Endometrial microvascular endothelial cells (primary cell): ENCODE measurements around the gene IARS1. TPM values are rescaled to one million over a fixed set of nuclear protein-coding genes. Genes with fewer than 3 reads are reported as not detected.

ENCODE experiments used
- in situ Hi-C: cut with HindIII; loops from 2 replicates; pipeline ENCODE4 v1.10.0; 2017; ENCODE audit warnings: low sequenced_read_pairs, low pct_unique_long_range_greater_than_20kb; ENCODE audit errors: inconsistent ontology term
- total RNA-seq: library from RNA; depleted of rRNA; stranded (reverse); fragments of >200 nt; gene quantifications from one replicate; pipeline ENCODE4 v1.2.3, GENCODE V29; 2015; ENCODE audit errors: inconsistent ontology term

IARS1 gene
- total RNA-seq, result 170 TPM

- in situ Hi-C loops, result no loop called here
Measured at GRCh38 chr9:92293452-92294296, at the start of gene IARS1. IARS1 (minus strand) TSS chr9:92293697; CDS start chr9:92289419, 4,278 bp downstream.

DNA sequence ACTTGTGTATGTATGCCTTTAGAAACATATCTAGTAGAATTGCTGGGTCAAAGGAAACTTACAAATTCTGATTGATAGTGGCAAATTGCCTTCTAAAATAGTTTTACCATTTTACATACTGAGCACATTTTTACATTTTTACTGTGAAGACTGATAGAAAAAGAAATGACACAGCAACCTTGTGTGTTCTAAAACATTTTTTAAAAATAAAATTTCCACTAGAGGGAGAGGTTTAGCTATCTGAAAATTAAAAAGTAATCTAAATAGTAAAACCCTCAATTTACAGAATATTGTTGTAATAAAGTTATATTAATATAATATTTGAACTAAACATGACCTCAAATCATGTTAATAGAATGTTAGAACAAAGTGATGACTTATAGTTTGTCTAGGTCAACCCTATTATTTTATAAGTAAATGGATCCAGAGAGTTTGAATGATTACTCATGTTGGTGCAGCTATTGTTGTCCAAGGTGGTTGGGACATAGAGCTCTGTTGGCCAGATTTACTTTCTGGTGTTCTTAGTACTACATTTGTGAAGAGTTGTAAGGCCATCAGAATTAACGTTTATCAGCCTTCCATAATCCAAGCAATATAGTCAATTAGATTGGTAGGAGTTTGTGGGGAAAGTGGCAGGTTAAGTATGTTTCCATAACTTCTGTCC, 49.5 kb upstream of the IARS1 start:
- in situ Hi-C loops, result no loop called here

DNA sequence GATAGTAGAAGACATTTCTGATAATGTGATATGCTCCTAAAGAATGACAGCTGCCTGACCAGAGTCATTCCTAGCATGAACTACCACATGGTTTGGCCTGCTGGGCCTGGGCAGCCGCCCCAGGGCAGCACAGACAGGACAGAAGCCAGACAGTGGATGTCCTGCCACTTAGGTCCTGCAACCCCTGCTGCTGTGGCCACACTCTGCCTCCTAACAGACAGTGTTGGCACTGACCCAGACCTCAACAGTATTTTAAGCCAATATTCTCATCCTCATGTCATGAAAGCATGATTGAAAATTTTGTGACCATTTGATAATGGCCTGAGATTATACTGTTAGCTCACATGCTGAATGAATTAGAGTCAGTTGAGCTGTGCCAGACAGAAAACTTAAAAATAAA, 48.1 kb upstream of the IARS1 start:
- in situ Hi-C loops, result no loop called here

- in situ Hi-C loops, result no loop called here
Measured at GRCh38 chr9:92333282-92333634, 39.8 kb upstream of the IARS1 start.

DNA sequence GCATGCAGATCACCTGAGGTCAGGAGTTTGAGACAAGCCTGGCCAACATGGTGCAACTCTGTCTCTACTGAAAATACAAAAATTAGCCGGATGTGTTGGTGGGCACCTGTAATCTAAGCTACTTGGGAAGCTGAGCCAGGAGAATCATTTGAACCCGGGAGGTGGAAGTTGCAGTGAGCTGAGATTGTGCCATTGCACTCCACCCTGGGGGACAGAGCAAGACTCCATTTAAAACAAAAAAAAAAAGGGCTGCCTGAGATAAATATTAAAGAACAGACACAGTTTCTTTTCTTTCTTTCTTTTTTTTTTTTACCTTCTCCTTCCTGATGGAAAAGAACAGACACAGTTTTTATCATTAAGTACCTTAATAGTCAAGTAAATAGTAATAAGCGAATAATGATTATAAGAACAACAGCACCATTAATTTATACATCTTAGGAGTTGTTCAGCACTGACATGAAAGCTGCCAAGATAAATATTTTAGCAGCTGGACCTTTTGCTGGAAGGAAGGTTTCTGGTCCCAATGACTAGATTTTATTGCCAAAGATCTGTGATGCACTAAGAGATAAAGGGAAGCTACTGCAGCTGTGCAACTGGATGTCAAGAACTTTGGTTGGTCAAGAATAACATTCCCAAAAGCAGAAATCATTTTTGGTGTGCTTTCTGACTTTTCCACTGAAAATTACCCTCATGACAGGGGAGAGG, 39.2 kb upstream of the IARS1 start:
- in situ Hi-C loops, result no loop called here

DNA sequence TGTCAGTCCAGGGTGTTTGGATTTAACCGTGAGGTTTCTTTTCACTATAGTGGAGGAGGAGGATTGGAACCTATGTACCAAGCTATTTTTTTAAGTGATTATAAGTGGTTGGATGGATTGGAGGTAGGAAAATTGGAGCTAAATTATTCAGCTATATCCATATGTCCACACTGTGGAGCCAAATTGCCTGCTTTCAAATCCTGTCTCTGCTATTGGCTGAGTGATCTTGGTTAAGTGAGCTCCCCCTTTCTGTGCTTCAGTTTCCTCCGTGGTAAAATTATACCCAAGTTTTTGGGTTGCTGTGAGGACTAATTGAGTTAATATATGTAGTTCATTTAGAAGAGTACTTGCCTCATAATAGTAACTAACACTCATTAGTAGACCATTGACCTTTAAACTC, 34.7 kb upstream of the IARS1 start:
- in situ Hi-C loops, result no loop called here

DNA sequence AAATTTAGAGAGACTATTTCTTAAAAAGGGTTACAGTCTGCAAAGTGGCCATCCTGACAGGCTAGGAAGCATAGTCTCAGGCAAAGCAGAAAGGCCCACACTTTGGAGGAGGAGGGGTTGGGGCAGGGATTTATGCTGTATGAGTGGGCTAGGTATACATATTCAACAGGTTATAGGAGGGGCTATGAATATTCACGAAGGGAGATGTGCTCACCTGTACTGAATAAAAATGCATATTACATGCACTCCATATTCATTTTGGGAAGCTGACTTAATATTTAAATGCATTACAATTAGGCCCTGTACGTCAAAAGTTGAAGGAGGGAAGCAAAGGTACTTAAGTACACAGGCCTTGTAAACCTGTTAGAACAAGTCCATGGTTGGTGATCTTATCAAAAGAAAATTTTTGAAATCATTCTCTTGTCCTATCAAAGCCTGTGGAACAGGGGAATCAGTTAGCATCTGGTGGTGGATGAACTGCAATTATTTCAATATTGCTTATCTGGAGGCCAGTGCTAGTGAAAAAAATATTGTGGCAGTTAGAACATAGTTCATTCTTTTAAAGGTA, 33.9 kb upstream of the IARS1 start:
- in situ Hi-C loops, result no loop called here

GRCh38 chr9:92325991-92326500, 32.5 kb upstream of the IARS1 start:
- in situ Hi-C loops, result no loop called here

DNA sequence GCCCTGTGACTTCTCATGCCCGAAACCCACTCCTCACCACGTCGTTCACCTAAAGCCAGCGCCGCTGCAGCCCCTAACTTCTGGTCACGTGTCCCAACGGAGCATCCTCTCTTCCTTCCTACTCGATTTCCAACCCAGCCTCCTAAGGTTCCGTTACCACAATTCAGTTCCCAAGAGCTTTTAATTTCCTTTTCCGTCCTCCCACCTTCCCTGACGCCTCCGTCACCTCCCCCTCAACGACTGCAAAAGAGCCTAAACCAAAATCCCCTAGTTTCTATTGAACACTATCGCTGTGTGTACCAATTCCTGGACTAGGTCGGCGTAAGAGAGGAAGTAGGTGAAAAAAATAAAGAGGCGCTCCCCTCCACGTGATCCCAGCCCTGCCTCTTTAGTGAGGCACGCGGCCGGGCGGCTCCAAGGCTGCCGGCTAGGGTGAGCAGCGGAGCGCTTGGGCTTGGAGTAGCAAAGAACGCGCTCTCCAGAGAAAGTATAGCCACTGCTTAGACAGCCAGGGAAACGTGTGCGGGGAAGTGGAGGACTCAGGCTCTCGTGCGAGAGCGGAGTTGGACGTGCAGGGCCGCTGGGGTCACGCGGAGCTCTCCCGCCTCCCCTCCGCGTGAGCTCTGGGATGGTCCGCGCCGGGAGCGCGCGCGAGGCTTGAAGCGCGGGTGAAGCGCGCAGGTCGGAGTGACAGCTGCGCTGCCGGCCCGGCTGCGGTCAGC, 31.9 kb upstream of the IARS1 start, which contains the start of the genes CENPP and NOL8:
Gene CENPP (plus strand): TSS at position 685 of the 722 bp plus-strand sequence.
Gene NOL8 (minus strand): TSS at position 82 of the 722 bp plus-strand sequence. CDS start 1,189 bp downstream, outside the sequence.
- in situ Hi-C loops, result no loop called here

DNA sequence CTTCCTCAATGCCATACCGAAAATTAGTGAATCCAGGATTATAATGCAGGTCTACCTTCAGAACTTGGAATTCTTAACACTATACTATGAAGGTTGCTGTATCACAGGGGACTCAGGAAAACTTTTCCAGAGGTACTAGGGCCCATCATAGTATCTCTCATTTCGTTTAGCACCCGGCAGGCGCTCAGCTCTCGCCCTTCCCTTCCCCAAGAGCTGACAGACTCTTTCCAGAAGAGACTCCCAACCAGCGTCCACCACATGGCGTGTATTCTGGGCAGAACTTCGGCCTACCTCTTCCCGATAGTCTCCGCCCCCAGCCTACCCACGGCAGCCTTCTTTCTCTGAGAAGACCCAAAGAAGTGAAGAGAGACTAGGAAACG, 31.4 kb upstream of the IARS1 start:
- in situ Hi-C loops, result no loop called here

- in situ Hi-C loops, result no loop called here
Measured at GRCh38 chr9:92324431-92324830, 30.9 kb upstream of the IARS1 start.

GRCh38 chr9:92315456-92315855, 22.0 kb upstream of the IARS1 start:
- in situ Hi-C loops, result no loop called here

- in situ Hi-C loops, result no loop called here
Measured at GRCh38 chr9:92313624-92314012, 20.1 kb upstream of the IARS1 start.

DNA sequence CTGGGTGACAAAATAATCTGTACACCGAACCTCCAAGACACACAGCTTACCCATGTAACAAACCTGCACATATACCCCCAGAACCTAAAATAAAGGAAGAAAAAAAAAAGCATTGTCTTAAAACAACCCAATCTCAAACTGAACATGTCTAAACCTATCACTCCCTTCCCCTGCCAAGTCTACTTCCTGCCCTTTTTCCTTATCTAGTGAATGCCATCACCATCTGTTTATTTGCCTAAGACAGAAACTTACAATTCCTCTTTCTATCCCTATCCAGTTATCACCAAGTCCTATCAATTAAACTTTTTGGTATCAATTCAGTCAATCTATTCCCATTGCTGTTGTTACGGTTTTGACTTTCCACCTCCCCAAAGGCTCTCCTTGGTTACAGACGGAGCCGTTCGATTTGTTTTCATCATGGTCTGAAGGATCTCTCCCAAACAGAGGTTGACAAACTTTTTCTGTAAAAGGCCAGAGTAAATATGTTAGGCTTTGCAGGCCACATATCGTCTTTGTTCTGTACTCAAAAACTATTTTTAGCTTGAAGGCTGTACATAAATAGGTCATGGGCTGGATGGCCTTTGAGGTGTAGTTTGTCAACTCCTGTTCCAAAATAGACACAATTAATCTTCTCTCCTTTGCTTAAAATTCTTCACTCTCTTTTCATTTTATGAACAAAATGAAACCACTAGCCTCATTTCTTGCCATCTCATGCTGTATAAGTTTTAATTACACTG, 19.6 kb upstream of the IARS1 start:
- in situ Hi-C loops, result no loop called here

- in situ Hi-C loops, result no loop called here
Measured at GRCh38 chr9:92310562-92310961, 17.1 kb upstream of the IARS1 start.

- in situ Hi-C loops, result no loop called here
Measured at GRCh38 chr9:92308893-92309292, 15.4 kb upstream of the IARS1 start.

DNA sequence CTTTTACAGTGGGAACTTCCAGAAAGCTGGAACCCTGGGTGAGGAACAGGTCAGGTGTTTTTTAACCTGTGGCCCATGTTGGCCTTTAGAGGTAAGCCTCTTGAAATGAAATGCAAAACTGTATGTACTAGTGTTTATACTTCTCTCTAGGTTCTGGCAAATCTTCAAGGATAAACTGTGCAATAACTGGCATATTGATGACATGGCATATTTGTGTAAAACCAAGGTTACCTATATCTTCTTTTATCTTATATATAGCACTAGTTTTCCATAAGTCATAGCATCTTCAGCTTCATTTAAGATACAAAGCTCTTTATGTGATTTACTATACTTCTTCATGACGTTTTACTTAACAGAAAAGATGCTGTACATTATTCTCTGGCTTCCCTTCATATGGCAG, 7.4 kb upstream of the IARS1 start:
- in situ Hi-C loops, result no loop called here

GRCh38 chr9:92299116-92299515, 5.6 kb upstream of the IARS1 start:
- in situ Hi-C loops, result no loop called here
